ENCODE data around the gene HEBP1. TPM values are rescaled to one million over a fixed set of nuclear protein-coding genes. Genes with fewer than 3 reads are reported as not detected.

HEBP1 gene
- total RNA-seq, 1 donor from 2014 or later, result 13.0 TPM

GRCh38 chr12:12993367-12993766 is 6.7 kb downstream of the HEBP1 start:
- no peak for DNase-seq (ENCODE audit: low read depth)
- no peak for TF ChIP-seq CTCF (conservative IDR thresholded peaks at IDR 0.05; ENCODE audit: low read depth, low read length)
- H3K4me3 ChIP-seq (ENCODE audit: low read depth, low read length), result no peak overlapping the region

GRCh38 chr12:12992418-12993130 is 7.5 kb downstream of the HEBP1 start:
- peak overlapping the region; percentile 16 for H3K4me3 ChIP-seq (ENCODE audit: low read depth, low read length)
- no peak for TF ChIP-seq CTCF (conservative IDR thresholded peaks at IDR 0.05; ENCODE audit: low read depth, low read length)
- peak; percentile 74 for DNase-seq (ENCODE audit: low read depth)

- no peak for TF ChIP-seq CTCF (conservative IDR thresholded peaks at IDR 0.05; ENCODE audit: low read depth, low read length)
- H3K4me3 ChIP-seq (ENCODE audit: low read depth, low read length), result no peak overlapping the region
- no peak for DNase-seq (ENCODE audit: low read depth)
Observed at GRCh38 chr12:12990700-12991468, 9.2 kb downstream of the HEBP1 start.

GRCh38 chr12:12987421-12987820 is 12.6 kb downstream of the HEBP1 start:
- no peak for DNase-seq (ENCODE audit: low read depth)
- TF ChIP-seq CTCF (conservative IDR thresholded peaks at IDR 0.05; ENCODE audit: low read depth, low read length), result no peak

GRCh38 chr12:12986775-12987331 is 13.2 kb downstream of the HEBP1 start:
- no peak for DNase-seq (ENCODE audit: low read depth)
- TF ChIP-seq CTCF (conservative IDR thresholded peaks at IDR 0.05; ENCODE audit: low read depth, low read length), result no peak
- H3K4me3 ChIP-seq (ENCODE audit: low read depth, low read length), result no peak overlapping the region

More at GRCh38 chr12:12987421-12987820, 12.6 kb downstream of the HEBP1 start:
- H3K4me3 ChIP-seq (ENCODE audit: low read depth, low read length), result no peak overlapping the region

GRCh38 chr12:12985817-12986408 is 14.2 kb downstream of the HEBP1 start:
- H3K4me3 ChIP-seq (ENCODE audit: low read depth, low read length), result no peak overlapping the region
- peak; percentile 68 for TF ChIP-seq CTCF (conservative IDR thresholded peaks at IDR 0.05; ENCODE audit: low read depth, low read length)
- DNase-seq (ENCODE audit: low read depth), result no peak

Measured in epithelial cell of proximal tubule (primary cell).